ENCODE measurements around the gene THAP2.

Gene THAP2

GRCh38 chr12:71655907-71656306, 8.2 kb upstream of the THAP2 start:
- no peak overlapping the region for H3K4me3 ChIP-seq (ENCODE audit: control insufficient read depth, low read depth, low read length)
- no peak for DNase-seq (ENCODE audit: low read depth)
- TF ChIP-seq, protein P1, sequence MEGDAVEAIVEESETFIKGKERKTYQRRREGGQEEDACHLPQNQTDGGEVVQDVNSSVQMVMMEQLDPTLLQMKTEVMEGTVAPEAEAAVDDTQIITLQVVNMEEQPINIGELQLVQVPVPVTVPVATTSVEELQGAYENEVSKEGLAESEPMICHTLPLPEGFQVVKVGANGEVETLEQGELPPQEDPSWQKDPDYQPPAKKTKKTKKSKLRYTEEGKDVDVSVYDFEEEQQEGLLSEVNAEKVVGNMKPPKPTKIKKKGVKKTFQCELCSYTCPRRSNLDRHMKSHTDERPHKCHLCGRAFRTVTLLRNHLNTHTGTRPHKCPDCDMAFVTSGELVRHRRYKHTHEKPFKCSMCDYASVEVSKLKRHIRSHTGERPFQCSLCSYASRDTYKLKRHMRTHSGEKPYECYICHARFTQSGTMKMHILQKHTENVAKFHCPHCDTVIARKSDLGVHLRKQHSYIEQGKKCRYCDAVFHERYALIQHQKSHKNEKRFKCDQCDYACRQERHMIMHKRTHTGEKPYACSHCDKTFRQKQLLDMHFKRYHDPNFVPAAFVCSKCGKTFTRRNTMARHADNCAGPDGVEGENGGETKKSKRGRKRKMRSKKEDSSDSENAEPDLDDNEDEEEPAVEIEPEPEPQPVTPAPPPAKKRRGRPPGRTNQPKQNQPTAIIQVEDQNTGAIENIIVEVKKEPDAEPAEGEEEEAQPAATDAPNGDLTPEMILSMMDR (conservative IDR thresholded peaks at IDR 0.05; ENCODE audit: control insufficient read depth, insufficient read depth, low read depth, low read length), result no peak

DNA sequence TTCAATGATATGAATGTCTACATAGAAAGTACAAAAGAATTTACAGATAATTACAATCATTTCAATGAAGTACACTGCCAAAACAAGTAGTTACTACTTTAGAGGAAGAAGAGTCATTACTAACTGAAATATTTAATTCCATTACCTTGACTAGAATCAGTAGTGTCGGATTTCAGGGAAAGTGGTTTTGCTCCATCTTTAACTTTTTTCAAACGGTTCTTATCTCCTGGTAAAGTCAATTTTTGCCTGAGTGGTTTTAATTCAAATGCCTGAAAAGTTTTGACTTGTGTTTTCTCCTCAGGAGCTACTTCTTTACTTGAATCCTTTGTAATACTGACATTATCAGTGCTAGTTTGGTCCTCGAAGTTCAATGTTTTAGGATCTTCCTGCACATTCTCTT, 7.4 kb upstream of the THAP2 start:
- H3K4me3 ChIP-seq (ENCODE audit: control insufficient read depth, low read depth, low read length), result no peak overlapping the region
- no peak for DNase-seq (ENCODE audit: low read depth)
- TF ChIP-seq, protein P1 (conservative IDR thresholded peaks at IDR 0.05; ENCODE audit: control insufficient read depth, insufficient read depth, low read depth, low read length), result no peak

DNA sequence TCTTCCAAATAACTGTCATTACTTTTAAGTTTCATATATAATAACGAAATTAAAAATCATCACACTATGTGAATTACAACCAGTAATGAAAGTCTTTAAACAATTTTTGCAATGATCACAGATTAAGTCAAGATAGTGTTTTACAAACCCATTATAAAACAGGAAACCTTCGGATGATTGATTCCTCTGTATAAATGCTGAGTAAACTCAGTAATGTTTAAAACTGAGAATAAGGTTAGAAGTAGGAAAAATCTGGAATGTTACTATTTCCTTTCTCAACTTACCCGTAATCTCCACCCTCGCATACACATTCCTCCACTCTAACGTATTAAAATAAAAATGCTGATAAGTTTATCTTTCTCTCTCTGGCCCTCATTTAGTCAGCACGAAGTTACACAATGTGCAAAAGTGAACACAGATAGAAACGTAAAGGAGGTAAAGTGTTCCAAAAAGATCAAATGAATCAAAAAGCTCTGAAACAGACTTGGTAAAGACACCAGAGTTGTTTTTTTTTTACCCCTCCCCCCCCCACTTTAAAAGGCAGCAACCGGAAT, 2.0 kb upstream of the THAP2 start:
- TF ChIP-seq, protein P1 (conservative IDR thresholded peaks at IDR 0.05; ENCODE audit: control insufficient read depth, insufficient read depth, low read depth, low read length), result no peak
- peak; percentile 28 for DNase-seq (ENCODE audit: low read depth)
- H3K4me3 ChIP-seq (ENCODE audit: control insufficient read depth, low read depth, low read length), result peak overlapping the region; percentile 95

- H3K4me3 ChIP-seq (ENCODE audit: control insufficient read depth, low read depth, low read length), result peak overlapping the region; percentile 95
- TF ChIP-seq, protein P1 (conservative IDR thresholded peaks at IDR 0.05; ENCODE audit: control insufficient read depth, insufficient read depth, low read depth, low read length), result no peak
- DNase-seq (ENCODE audit: low read depth), result peak; percentile 82
Observed at GRCh38 chr12:71662849-71663560, 1.1 kb upstream of the THAP2 start.

DNA sequence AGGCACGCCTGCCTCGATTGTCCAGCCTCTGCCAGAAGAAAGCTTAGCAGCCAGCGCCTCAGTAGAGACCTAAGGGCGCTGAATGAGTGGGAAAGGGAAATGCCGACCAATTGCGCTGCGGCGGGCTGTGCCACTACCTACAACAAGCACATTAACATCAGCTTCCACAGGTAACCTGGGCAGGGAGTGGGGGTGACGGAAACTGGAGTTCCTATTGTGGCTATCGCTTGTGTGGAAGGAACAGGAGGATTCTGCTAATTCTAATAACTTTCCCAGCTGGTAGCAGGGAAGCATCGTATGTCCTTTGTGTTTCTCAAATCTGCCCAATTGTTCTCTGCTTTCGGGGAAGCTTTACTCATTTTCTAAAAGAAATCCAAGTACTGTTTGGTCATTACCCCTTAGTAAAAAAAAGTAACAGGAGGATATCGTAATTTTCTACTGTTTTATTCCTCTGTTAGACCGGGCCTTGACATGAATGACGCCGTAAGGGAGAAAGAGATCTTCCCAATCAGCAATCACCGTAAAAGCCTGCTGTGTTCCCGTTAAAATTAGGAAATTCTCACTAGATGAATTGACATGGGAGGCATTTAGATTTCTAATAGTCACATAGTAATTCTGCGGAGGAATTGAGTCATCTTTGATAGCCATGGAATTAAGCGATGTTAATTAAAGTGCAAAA, 449 bp downstream of the THAP2 start:
- peak; percentile 23 for DNase-seq (ENCODE audit: low read depth)
- TF ChIP-seq, protein P1 (conservative IDR thresholded peaks at IDR 0.05; ENCODE audit: control insufficient read depth, insufficient read depth, low read depth, low read length), result no peak
- H3K4me3 ChIP-seq (ENCODE audit: control insufficient read depth, low read depth, low read length), result peak overlapping the region; percentile 95

GRCh38 chr12:71665090-71665463, 976 bp downstream of the THAP2 start:
- H3K4me3 ChIP-seq (ENCODE audit: control insufficient read depth, low read depth, low read length), result peak overlapping the region; percentile 95
- TF ChIP-seq, protein P1 (conservative IDR thresholded peaks at IDR 0.05; ENCODE audit: control insufficient read depth, insufficient read depth, low read depth, low read length), result no peak
- no peak for DNase-seq (ENCODE audit: low read depth)
